SK-N-MC (cell line): ENCODE data around the gene LRRC10B.

ENCODE experiments used
- EZH2 ChIP-seq: fragments of 200-600 bp; sonication (generic); IDR thresholded peaks from one replicate; pipeline ENCODE4 v1.6.1; 2017; ENCODE audit warnings: antibody characterized with exemption
- POLR2AphosphoS5 ChIP-seq: IDR thresholded peaks from 2 replicates; pipeline ENCODE4 v1.6.1; 2012; ENCODE audit warnings: mild to moderate bottlenecking, low read depth, low read length, borderline replicate concordance

GRCh38 chr11:61489833-61490721 is 18.5 kb upstream of the LRRC10B start:
- TF ChIP-seq POLR2AphosphoS5 (no peak), EZH2 (no peak)
